K562 (cell line): ENCODE data around the gene KIZ. TPM values are rescaled to one million over a fixed set of nuclear protein-coding genes. Genes with fewer than 3 reads are reported as not detected.

Source experiments
- ATAC-seq: fragments of 200-7000 bp; cut with Tn5 transposase; 3 replicates; pipeline ENCODE4 v1.9.1; 2020; ENCODE audit warnings: moderate library complexity
- BruUV-seq: library from RNA; stranded (reverse); fragments of 400-500 nt; replicated peaks from 2 replicates; lab custom pipeline; 2021; lab: Mats Ljungman, UMichigan
- CTCF ChIA-PET: fragments of 300-600 bp; formaldehyde crosslinking; extraction: SDS; loops from one replicate; lab custom pipeline; 2021; ENCODE audit warnings: low intra/inter-chr PET ratio; lab: Yijun Ruan, JAX
- POLR2A ChIA-PET: fragments of 300-600, 350-650 bp; sonication (Branson Sonifier 250); formaldehyde crosslinking; extraction: SDS; loops from one replicate; lab custom pipeline; 2021; ENCODE audit warnings: antibody characterized with exemption, inconsistent platforms; lab: Yijun Ruan, JAX
- DNase-seq, 4 experiments: peaks; one replicate each; pipeline versions ENCODE4 v3.0.0 to v3.0.0-alpha.2; 2011 to 2018; ENCODE audit warnings: low spot score in 3 of 4, mixed read lengths in 3 of 4; ENCODE audit errors: extremely low read depth in 1 of 4
- FAIRE-seq: peaks from 2 replicates; lab custom pipeline; 2011; peaks lifted over from hg19 to GRCh38; lab: Jason Lieb, UNC
- H2AFZ ChIP-seq: 2 replicates; pipeline ENCODE4 v1.6.0; 2011; ENCODE audit warnings: low read depth, low read length, control low read depth, inconsistent platforms
- H3K27ac ChIP-seq: fragments of 200-600 bp; 3 replicates; pipeline ENCODE4 v1.8.0; 2011; ENCODE audit warnings: low read depth, mild to moderate bottlenecking, control low read depth, inconsistent platforms, low read length, moderate library complexity, mixed read lengths; ENCODE audit errors: extremely low read depth
- H3K27me3 ChIP-seq, 2 experiments: fragments of 300-600 bp in 1 of 2; 2 replicates in 1 of 2; 3 replicates in 1 of 2; pipeline versions ENCODE4 v1.6.0 to v1.8.0; 2011; ENCODE audit warnings: inconsistent platforms in 2 of 2, low read length in 2 of 2, mild to moderate bottlenecking in 1 of 2, mixed read lengths in 1 of 2, moderate library complexity in 1 of 2; ENCODE audit not compliant: control insufficient read depth in 2 of 2, insufficient read depth in 2 of 2
- H3K36me3 ChIP-seq: fragments of 300-600 bp; 3 replicates; pipeline ENCODE4 v1.8.0; 2011; ENCODE audit warnings: mild to moderate bottlenecking, low read length, inconsistent platforms; ENCODE audit not compliant: control insufficient read depth, insufficient read depth
- H3K4me1 ChIP-seq, 2 experiments: fragments of 200-600 bp in 1 of 2; replicated peaks in 1 of 2; 2 replicates in 1 of 2; 3 replicates in 1 of 2; pipeline versions ENCODE4 v1.5.1 to v1.8.0; 2011; ENCODE audit warnings: inconsistent platforms in 2 of 2, low read length in 2 of 2, mild to moderate bottlenecking in 1 of 2, mixed read lengths in 1 of 2, moderate library complexity in 1 of 2; ENCODE audit not compliant: control insufficient read depth in 2 of 2, insufficient read depth in 2 of 2
- H3K4me2 ChIP-seq: 2 replicates; pipeline ENCODE4 v1.6.1; 2011; ENCODE audit warnings: low read length, control low read depth, inconsistent platforms, mixed read lengths; ENCODE audit not compliant: insufficient read depth
- H3K4me3 ChIP-seq: fragments of 200-600 bp; sonication (generic), shearing (Covaris generic); 2 replicates; pipeline ENCODE4 v1.5.1; 2016; ENCODE audit warnings: control low read depth, inconsistent platforms
- H3K79me2 ChIP-seq: fragments of 200-600 bp; 3 replicates; pipeline ENCODE4 v1.8.0; 2011; ENCODE audit warnings: low read length, inconsistent platforms; ENCODE audit not compliant: control insufficient read depth, insufficient read depth
- H3K9ac ChIP-seq, 2 experiments: 2 replicates each; pipeline versions ENCODE4 v1.6.0 to v1.6.1; 2011; ENCODE audit warnings: low read depth in 2 of 2, low read length in 2 of 2, control low read depth in 1 of 2, inconsistent platforms in 1 of 2, mild to moderate bottlenecking in 1 of 2, mixed read lengths in 1 of 2; ENCODE audit not compliant: insufficient read depth in 1 of 2
- H3K9me1 ChIP-seq: one replicate; pipeline ENCODE4 v1.6.0; 2011; ENCODE audit warnings: inconsistent platforms, mild to moderate bottlenecking, low read length, moderate library complexity; ENCODE audit not compliant: control insufficient read depth, insufficient read depth
- H3K9me3 ChIP-seq: replicated peaks from 2 replicates; pipeline ENCODE4 v1.5.1; 2011; ENCODE audit warnings: low read depth, low read length, inconsistent platforms; ENCODE audit not compliant: control insufficient read depth, insufficient read depth
- H4K20me1 ChIP-seq: replicated peaks from 2 replicates; pipeline ENCODE4 v1.6.1; 2011; ENCODE audit warnings: low read length, inconsistent platforms, mixed read lengths; ENCODE audit not compliant: control insufficient read depth, insufficient read depth
- WGBS: fragments of 100-300 bp; shearing (Covaris generic); methylation state at CpG from one replicate; pipeline ENCODE4 v1.1.6; 2016; ENCODE audit warnings: low coverage, mixed read lengths; ENCODE audit not compliant: insufficient coverage; ENCODE audit errors: missing lambda C conversion rate; 5-methylcytosine and 5-hydroxymethylcytosine counted together
- in situ Hi-C: fragments of 300-500 bp; cut with MboI; formaldehyde crosslinking; loops from 4 replicates; pipeline ENCODE4 v1.15.0; 2018; ENCODE audit warnings: inconsistent platforms, mixed read lengths
- intact Hi-C: fragments of 100-400 bp; cut with micrococcal nuclease; formaldehyde crosslinking; loops from 2 replicates; pipeline ENCODE4 v1.14.2; 2022
- polyA plus RNA-seq, 8 experiments: library from polyadenylated mRNA; depleted of rRNA in 4 of 8; stranded (reverse) in 5 of 8; unstranded in 3 of 8; fragments of >200 nt; fragmentation: Nextera tagmentation in 2 of 8; fragmentation: Illumina TruSeq in 1 of 8; extraction: Ambion mirVana in 2 of 8; extraction: Trizol in 1 of 8; gene quantifications; 2 replicates each; pipeline versions ENCODE4 v1.2.1 to v1.2.3, GENCODE V29; 2011 to 2014; ENCODE audit warnings: inconsistent platforms in 1 of 8, missing spikeins in 1 of 8
- total RNA-seq, 7 experiments: library from RNA; depleted of rRNA in 6 of 7; stranded (reverse); fragments of >200 nt in 6 of 7; fragmentation: Illumina TruSeq in 2 of 7; extraction: Trizol in 2 of 7; gene quantifications; 2 replicates each; pipeline versions ENCODE4 v1.2.1 to v1.2.3, GENCODE V29; 2011 to 2021; ENCODE audit warnings: low replicate concordance in 1 of 7
- TF ChIP-seq, protein P1 (sequence below): fragments of 450-650 bp; IDR thresholded peaks from 2 replicates; pipeline ENCODE4 v1.6.1; 2016
- TF ChIP-seq, protein P2 (sequence below): fragments of 450-650 bp; formaldehyde crosslinking; conservative IDR thresholded peaks from 2 replicates; pipeline ENCODE4 v1.4.0; 2022; ENCODE audit warnings: mild to moderate bottlenecking, missing genetic modification characterization

Gene KIZ
- total and polyA plus RNA-seq, 9 of the 15 experiments (the other 6 are each of a cell fraction or from before 2014, with no cell fraction given), result 4.9 to 21.1 (median 13.5) TPM

DNA sequence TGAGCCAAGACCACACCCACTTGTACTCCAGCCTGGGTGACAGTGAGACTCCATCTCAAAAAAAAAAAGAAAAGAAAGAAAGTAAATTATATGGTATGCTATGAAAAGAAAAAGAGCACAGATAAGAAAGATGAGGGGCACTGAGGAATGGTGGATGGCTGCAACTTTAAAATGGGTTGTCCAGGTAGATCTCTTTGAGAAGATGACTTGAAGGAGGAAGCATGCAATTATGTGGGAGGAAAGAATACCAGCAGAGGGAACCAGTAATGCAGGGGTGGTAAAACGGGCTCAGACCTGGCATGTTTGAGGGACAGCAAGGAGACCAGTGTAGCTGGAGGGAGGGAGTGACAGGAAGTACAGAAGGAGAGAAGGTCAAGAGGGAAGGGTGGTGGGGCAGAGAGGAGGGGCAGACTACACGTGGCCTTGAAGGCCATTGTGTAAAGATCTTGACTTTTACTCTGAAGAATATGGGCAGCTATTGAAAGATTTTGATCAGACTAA, 42.0 kb upstream of the KIZ start:
- BruUV-seq, result no TSS peak
- Histone ChIP-seq H3K27me3 (no peaks in the 10 kb centered on the region), H3K9me3 (no peaks in the 10 kb centered on the region), H2AFZ (no peak overlapping the region), H3K4me1 (no peaks in the 10 kb centered on the region), H4K20me1 (no peaks in the 10 kb centered on the region; the same call in 1 of the 2 replicates), H3K4me3 (no peak overlapping the region), H3K9me1 (no peaks in the 10 kb centered on the region), H3K4me2 (no peak overlapping the region), H3K9ac (no peak overlapping the region), H3K27ac (no peak overlapping the region), H3K36me3 (no peaks in the 10 kb centered on the region), H3K79me2 (no peaks in the 10 kb centered on the region)
- DNase-seq, result no peak
- FAIRE-seq, result no peak
- in situ Hi-C loops, result no loop called here
- POLR2A ChIA-PET, result interaction anchor here (0.6 kb wide), 2 partner anchors 66 to 584 kb away, joined by 3 to 5 read pairs; no protein-coding TSS in a partner anchor
- TF ChIP-seq, protein P1, sequence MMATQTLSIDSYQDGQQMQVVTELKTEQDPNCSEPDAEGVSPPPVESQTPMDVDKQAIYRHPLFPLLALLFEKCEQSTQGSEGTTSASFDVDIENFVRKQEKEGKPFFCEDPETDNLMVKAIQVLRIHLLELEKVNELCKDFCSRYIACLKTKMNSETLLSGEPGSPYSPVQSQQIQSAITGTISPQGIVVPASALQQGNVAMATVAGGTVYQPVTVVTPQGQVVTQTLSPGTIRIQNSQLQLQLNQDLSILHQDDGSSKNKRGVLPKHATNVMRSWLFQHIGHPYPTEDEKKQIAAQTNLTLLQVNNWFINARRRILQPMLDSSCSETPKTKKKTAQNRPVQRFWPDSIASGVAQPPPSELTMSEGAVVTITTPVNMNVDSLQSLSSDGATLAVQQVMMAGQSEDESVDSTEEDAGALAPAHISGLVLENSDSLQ, result 0 out of 2 replicates have a peak, but pooled peaks have one; percentile 7
- TF ChIP-seq, protein P2, sequence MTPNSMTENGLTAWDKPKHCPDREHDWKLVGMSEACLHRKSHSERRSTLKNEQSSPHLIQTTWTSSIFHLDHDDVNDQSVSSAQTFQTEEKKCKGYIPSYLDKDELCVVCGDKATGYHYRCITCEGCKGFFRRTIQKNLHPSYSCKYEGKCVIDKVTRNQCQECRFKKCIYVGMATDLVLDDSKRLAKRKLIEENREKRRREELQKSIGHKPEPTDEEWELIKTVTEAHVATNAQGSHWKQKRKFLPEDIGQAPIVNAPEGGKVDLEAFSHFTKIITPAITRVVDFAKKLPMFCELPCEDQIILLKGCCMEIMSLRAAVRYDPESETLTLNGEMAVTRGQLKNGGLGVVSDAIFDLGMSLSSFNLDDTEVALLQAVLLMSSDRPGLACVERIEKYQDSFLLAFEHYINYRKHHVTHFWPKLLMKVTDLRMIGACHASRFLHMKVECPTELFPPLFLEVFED (CRISPR knock-in tag), result no peak
- no peak for ATAC-seq
- WGBS, result 0% methylated on average over 2 of the region's 2 CpGs
- intact Hi-C loops, result no loop called here
- CTCF ChIA-PET, result no interaction called here
